Nephron progenitor cell (in vitro differentiated cells): ENCODE measurements around the gene ADRA2C.

ENCODE experiments used
- DNase-seq: peaks from one replicate; pipeline ENCODE4 v3.0.0; 2021
- H3K27ac Mint-ChIP-seq: 2 replicates; pipeline ENCODE4 v1.8.0; 2021; ENCODE audit warnings: mild to moderate bottlenecking, moderate library complexity, mixed read lengths
- H3K27me3 Mint-ChIP-seq: 2 replicates; pipeline ENCODE4 v1.8.0; 2021; ENCODE audit warnings: mild to moderate bottlenecking, low read depth, mixed read lengths; ENCODE audit not compliant: poor library complexity
- H3K36me3 Mint-ChIP-seq: 2 replicates; pipeline ENCODE4 v1.8.0; 2021; ENCODE audit warnings: low read depth, mixed read lengths
- H3K4me1 Mint-ChIP-seq: 2 replicates; pipeline ENCODE4 v1.8.0; 2021; ENCODE audit warnings: mixed read lengths
- H3K4me3 Mint-ChIP-seq: 2 replicates; pipeline ENCODE4 v1.8.0; 2021; ENCODE audit warnings: mild to moderate bottlenecking, moderate library complexity, mixed read lengths
- H3K9me3 Mint-ChIP-seq: 2 replicates; pipeline ENCODE4 v1.8.0; 2021; ENCODE audit warnings: mild to moderate bottlenecking, moderate library complexity, mixed read lengths
- TF ChIP-seq, protein P1 (sequence below): fragments of 200-600 bp; sonication (generic); IDR thresholded peaks from 2 replicates; pipeline ENCODE4 v1.5.0; 2021; ENCODE audit warnings: antibody characterized with exemption

The ADRA2C gene

DNA sequence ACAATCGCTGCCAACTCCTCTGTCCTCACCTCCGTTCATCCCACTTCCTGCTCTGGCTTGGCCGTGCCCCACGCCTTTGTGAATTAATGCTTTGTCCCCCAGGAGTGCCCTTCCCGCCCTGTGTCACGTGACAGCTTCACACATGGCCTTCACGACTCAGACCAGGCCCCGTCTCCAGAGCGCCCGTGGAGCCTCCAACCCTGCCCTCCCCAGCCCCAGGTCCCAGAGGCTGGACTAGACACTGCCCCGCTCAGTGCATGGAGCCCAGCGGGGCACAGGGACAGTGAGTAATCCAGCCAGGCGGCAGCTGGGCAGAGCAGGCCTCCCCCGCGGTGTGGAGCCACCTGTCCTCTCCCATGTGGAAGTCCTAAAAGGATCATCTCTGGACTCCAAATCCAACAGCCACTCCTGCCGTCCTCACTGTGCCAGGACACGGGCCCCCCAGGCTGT, 7.4 kb downstream of the ADRA2C start:
- Mint-ChIP-seq H3K4me3 (no peak overlapping the region), H3K36me3 (no peaks in the 10 kb centered on the region)
- DNase-seq, result no peak

DNA sequence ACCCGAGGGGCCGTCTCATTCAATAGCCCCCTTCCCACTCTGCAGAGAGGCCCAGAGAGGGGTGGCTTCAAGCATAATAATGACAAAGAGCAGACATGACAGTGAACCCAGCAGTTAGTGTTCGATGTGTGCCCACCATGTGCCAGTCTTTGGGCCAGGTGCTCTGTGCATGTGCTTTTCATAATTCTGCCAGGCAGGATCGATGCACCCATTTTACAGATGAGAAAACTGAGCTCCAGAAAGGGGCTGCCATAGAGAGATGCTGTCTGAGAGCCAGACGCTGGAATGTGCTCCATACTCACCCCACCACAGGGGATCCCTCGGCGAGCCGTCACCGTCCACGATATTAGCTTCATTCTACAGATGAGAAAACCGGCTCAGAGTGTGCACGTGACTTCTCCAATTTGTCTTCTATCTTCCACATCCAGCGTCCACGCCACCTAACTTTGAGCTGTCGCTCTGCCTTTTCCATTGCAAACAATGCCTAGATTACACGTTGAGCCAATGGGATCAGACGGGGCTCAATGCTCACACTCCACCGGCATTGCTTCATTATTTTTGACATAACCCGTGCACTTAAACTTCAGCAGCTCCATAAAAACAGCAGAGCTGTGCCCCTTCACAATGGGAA, 8.2 kb downstream of the ADRA2C start:
- Mint-ChIP-seq H3K9me3 (no peaks in the 10 kb centered on the region), H3K36me3 (no peaks in the 10 kb centered on the region), H3K27me3 (peaks cover 19% of the 10 kb centered on the region), H3K27ac (no peak overlapping the region), H3K4me3 (no peak overlapping the region), H3K4me1 (peaks cover 37% of the 10 kb centered on the region)
- TF ChIP-seq, protein P1, sequence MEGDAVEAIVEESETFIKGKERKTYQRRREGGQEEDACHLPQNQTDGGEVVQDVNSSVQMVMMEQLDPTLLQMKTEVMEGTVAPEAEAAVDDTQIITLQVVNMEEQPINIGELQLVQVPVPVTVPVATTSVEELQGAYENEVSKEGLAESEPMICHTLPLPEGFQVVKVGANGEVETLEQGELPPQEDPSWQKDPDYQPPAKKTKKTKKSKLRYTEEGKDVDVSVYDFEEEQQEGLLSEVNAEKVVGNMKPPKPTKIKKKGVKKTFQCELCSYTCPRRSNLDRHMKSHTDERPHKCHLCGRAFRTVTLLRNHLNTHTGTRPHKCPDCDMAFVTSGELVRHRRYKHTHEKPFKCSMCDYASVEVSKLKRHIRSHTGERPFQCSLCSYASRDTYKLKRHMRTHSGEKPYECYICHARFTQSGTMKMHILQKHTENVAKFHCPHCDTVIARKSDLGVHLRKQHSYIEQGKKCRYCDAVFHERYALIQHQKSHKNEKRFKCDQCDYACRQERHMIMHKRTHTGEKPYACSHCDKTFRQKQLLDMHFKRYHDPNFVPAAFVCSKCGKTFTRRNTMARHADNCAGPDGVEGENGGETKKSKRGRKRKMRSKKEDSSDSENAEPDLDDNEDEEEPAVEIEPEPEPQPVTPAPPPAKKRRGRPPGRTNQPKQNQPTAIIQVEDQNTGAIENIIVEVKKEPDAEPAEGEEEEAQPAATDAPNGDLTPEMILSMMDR, result no peak
- no peak for DNase-seq

More for the DNA sequence above, 7.4 kb downstream of the ADRA2C start:
- Mint-ChIP-seq H3K9me3 (no peaks in the 10 kb centered on the region), H3K27ac (no peak overlapping the region), H3K4me1 (peaks cover 44% of the 10 kb centered on the region), H3K27me3 (peaks cover 24% of the 10 kb centered on the region)
- TF ChIP-seq, protein P1, result no peak

DNA sequence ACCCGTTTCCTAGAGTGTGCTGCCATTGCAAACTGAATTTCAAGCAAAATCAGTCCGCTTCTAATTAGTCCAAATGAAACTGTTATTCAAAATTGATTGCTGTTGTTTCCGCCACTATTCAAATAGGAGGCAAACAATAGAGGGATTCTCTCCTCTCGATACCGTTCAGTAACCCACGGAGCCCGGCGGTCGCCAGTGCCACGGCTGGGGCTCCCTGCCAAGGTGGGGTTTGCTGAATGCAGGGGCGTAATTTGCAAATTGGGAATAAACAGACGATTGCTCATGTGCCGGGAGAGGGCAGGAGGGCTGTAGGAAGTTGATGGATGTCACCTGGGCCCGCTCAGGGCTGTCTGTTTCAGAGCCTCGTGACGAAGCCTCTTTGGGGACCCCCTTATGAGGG, 8.8 kb downstream of the ADRA2C start:
- TF ChIP-seq, protein P1, result no peak
- Mint-ChIP-seq H3K9me3 (no peaks in the 10 kb centered on the region), H3K27ac (no peak overlapping the region), H3K4me1 (peaks cover 37% of the 10 kb centered on the region), H3K27me3 (peaks cover 16% of the 10 kb centered on the region), H3K36me3 (no peaks in the 10 kb centered on the region), H3K4me3 (no peak overlapping the region)
- no peak for DNase-seq

DNA sequence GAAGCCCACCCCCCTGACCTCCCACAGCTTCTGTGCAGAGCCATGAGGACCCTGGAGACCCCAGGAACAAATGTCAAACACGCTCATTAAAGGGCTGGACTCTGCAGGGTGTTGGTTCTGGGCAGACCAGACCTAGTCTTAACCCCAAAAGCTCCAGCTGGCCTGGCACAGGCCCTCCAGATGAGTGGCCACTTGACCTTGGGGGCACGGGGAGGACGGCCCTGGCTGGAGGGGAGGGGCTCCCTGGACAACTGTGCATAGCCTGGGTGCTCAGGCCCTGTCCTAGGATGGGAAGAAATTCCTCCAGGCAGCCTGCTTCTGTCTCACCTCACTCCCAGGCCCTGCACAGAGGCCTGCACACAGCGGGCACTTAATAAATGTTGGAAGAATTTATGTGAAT, 9.4 kb downstream of the ADRA2C start:
- DNase-seq, result no peak
- Mint-ChIP-seq H3K9me3 (no peaks in the 10 kb centered on the region), H3K4me1 (peaks cover 31% of the 10 kb centered on the region), H3K27me3 (peaks cover 13% of the 10 kb centered on the region), H3K36me3 (no peaks in the 10 kb centered on the region), H3K27ac (no peak overlapping the region), H3K4me3 (no peak overlapping the region)
- TF ChIP-seq, protein P1, result no peak

DNA sequence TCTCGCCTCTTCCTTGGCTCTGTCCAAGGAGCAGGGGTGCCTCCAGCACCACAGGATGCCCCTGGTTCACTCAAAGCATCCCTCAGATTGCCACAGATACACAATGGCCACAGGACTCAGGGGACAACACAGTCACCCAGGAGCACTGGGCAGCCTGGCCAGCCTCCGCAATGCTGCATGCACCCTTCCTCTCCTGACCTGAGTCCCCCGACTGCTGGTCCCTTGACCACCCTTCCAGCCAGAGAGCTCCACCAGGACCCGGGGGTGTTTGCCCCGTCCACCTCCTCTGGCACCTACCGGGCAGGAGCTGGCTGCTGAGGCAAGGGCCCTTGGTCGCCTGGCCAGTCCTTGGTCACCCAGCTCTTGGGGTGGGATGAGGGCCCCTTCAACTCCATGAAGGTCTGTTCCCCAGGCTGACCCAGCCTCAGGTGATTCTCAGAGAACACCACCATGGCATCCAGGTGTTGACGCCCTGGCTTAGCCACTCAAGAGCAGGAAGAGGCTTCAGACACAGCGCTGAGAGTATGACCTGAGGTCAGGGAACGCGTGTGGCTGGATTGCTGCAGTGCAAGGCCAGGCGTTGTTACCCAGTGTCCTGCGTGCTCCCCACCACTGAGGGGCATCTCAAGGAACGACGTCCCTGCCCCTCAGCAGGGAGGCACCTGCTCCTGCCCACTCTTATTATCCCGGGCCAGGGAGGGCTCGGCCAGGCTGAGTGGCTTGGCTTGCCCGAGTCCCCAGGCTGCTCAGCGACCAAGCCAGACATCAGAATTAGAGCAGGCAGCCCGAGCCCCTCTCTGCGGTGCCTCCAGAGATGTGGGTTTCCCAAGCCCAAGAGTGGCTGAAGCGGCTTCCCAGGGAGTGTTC, 10.2 kb downstream of the ADRA2C start:
- H3K27ac Mint-ChIP-seq, result no peak overlapping the region
- H3K4me1 Mint-ChIP-seq, result peaks cover 23% of the 10 kb centered on the region
- H3K27me3 Mint-ChIP-seq, result peaks cover 18% of the 10 kb centered on the region
- H3K36me3 Mint-ChIP-seq, result no peaks in the 10 kb centered on the region
- no peak overlapping the region for H3K4me3 Mint-ChIP-seq
- H3K9me3 Mint-ChIP-seq, result no peaks in the 10 kb centered on the region
- DNase-seq, result no peak
- TF ChIP-seq, protein P1, result no peak
